HEK293T (cell line): ENCODE data around the gene EXOC4.

Experiments used
- BHLHE40 ChIP-seq: fragments of 450-650 bp; IDR thresholded peaks from 2 replicates; pipeline ENCODE4 v1.6.1; 2016; ENCODE audit warnings: mild to moderate bottlenecking, moderate library complexity, borderline replicate concordance
- CTBP1 ChIP-seq: fragments of 450-650 bp; IDR thresholded peaks from 2 replicates; pipeline ENCODE4 v1.6.1; 2016; ENCODE audit warnings: borderline replicate concordance
- FOXK2 ChIP-seq: fragments of 450-650 bp; IDR thresholded peaks from 2 replicates; pipeline ENCODE4 v1.6.1; 2016; ENCODE audit warnings: mild to moderate bottlenecking
- FOXM1 ChIP-seq: fragments of 450-650 bp; IDR thresholded peaks from 2 replicates; pipeline ENCODE4 v1.6.1; 2017; ENCODE audit warnings: mild to moderate bottlenecking, borderline replicate concordance
- HDGF ChIP-seq: fragments of 450-650 bp; IDR thresholded peaks from 2 replicates; pipeline ENCODE4 v1.6.1; 2017; ENCODE audit warnings: antibody characterized with exemption, borderline replicate concordance
- L3MBTL2 ChIP-seq: fragments of 450-650 bp; conservative IDR thresholded peaks from 2 replicates; pipeline ENCODE4 v1.6.1; 2016; ENCODE audit warnings: mild to moderate bottlenecking
- NFRKB ChIP-seq: fragments of 450-650 bp; IDR thresholded peaks from 2 replicates; pipeline ENCODE4 v1.6.1; 2016; ENCODE audit warnings: mild to moderate bottlenecking, moderate library complexity
- SP1 ChIP-seq: fragments of 450-650 bp; IDR thresholded peaks from 2 replicates; pipeline ENCODE4 v1.6.1; 2017

DNA sequence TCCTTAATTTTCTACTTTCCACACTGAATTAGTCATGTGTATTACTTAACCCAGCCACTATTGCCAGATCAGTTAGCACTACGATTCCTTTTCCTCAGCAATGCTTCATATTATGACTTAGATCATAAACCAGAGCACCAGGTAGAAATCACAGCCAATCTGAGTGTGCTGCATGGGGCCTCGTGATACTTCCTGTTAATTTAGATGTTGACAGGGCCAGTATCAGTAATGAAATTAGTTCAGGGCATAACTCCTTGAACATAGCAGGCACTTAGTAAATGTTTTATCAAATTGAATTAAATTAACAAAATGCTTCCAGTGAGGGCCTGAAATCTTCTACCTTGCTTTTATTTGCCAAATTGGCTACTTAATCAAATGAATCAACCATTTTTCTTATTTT lies 705.0 kb downstream of the EXOC4 start:
- TF ChIP-seq HDGF, result no peak
- TF ChIP-seq NFRKB, result no peak
- TF ChIP-seq CTBP1, result no peak
- TF ChIP-seq FOXM1, result no peak
- TF ChIP-seq FOXK2, result no peak
- no peak for TF ChIP-seq L3MBTL2
- TF ChIP-seq SP1, result no peak
- TF ChIP-seq BHLHE40, result no peak
